ENCODE data around the gene ALDH16A1.
"Not testable (repeated sequence)": the region's sequence is repeated elsewhere in the genome, so short reads cannot be mapped to it uniquely, and the experiment has no call there.

Gene ALDH16A1

DNA sequence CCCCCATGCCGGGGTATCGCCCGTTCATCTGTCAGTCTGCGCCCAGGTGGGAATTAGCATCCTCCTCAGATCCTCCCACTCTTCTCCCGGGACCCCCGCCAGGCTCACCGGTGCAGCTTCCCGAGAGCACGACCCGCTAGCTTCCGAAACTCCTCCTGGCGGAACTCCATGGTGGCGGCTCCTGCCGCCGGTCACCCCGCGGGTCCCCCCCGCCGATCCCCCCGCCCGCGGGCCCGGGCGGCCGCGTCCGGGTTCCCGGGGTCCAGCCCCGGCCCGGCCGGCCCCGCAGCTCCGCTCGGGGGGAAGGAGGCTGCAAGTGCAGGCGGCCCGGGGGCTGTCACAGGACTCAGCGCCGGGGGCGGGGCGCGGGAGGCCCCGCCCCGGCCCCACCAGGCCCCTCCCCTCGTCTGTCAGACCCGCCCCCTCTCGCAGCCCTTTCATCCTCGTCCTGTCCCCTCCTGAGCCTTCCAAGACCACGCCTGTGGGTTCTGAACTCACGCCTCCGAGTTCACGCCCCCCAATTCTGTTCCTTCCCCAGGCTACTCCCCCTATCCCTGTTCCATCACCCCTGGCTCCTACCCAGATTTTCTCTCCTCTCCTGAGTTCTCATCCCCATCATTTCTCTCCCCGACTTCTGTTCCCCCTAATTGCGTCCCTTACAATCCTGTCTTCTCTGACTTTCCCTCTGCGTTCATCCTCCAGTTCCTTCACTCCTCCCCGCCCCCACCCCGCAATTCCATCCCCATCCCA, 11.6 kb upstream of the ALDH16A1 start, which contains the start of gene SLC17A7:
TSS of gene SLC17A7 (minus strand) at position 318 of the 750 bp plus-strand sequence. CDS start at position 170, 148 bp downstream.
- H3K4me3 ChIP-seq (ENCODE audit: low read length): no peak within 1 kb of the TSS
- no peak for TF ChIP-seq ZNF274 (IDR thresholded peaks at IDR 0.05; ENCODE audit: low read depth, low read length)

DNA sequence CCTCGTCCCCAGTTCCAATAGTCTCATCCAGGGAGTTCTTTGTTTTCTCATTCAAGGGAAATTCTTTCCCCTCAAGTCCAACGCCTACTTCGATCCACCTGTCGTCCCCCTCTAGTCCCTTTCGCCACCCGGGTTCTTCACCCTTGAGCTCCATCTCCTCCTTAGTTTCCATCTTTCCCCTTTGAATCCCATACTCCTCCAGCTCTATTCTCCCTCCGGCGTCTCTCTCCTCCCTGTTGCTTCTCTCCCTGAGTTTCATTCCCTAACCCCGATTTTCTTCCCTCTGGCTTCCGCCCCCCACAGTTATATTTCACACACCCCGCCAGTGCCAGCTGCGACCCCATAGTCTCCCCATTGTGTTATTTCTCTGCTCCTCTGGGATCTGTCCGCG, 11.1 kb upstream of the ALDH16A1 start:
- no peak overlapping the region for H3K4me3 ChIP-seq (ENCODE audit: low read length)
- TF ChIP-seq ZNF274 (IDR thresholded peaks at IDR 0.05; ENCODE audit: low read depth, low read length): no peak

DNA sequence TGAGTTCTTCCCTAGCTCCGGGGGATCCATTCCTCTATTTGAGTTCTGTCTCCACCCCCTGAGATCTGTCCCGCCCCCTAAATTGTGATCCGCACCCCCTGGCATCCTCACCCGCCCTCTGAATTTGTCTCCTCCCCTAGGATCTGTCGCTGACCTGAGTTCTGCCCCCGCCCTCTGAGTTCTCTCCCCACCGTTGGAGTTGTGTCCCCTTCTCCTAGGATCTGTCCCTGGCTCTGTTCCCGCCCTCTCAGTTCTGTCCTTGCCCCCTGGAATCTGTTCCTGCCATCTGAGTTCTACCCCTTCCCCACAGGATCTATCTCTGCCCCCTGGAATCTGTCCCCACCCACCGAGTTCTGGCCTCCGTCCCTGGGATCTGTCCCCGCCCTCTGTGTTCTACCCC, 10.7 kb upstream of the ALDH16A1 start:
- no peak overlapping the region for H3K4me3 ChIP-seq (ENCODE audit: low read length)
- TF ChIP-seq ZNF274 (IDR thresholded peaks at IDR 0.05; ENCODE audit: low read depth, low read length): no peak

DNA sequence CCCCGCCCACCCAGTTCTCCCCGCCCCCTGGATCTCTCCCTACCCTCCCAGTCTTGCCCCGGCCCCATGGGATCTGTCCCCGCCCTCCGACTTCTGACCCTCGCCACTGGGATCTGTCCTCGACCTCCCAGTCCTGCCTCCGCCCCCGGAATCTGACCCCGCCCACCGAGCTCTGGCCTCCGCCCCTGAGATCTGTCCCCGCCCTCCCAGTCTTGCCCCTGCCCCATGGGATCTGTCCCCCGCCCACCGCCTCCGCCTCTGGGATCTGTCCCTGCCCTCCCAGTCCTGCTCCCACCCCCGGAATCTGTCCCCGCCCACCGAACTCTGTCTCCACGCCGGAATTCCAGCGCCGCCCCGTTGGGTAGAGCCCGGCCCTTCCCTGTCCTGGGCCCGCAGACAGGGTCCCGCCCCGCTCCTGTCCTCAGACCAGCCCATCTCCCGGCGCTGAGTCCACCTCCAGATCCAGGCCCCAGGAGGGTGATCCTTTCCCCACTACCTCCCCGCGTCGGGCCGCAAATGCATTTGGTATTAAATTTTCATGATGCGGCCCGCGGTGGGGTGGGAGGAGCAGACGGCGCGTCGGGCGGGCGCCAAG, 10.2 kb upstream of the ALDH16A1 start:
- peak overlapping the region; percentile 57; the same call in 1 of the 2 replicates for H3K4me3 ChIP-seq (ENCODE audit: low read length)
- no peak for TF ChIP-seq ZNF274 (IDR thresholded peaks at IDR 0.05; ENCODE audit: low read depth, low read length)

DNA sequence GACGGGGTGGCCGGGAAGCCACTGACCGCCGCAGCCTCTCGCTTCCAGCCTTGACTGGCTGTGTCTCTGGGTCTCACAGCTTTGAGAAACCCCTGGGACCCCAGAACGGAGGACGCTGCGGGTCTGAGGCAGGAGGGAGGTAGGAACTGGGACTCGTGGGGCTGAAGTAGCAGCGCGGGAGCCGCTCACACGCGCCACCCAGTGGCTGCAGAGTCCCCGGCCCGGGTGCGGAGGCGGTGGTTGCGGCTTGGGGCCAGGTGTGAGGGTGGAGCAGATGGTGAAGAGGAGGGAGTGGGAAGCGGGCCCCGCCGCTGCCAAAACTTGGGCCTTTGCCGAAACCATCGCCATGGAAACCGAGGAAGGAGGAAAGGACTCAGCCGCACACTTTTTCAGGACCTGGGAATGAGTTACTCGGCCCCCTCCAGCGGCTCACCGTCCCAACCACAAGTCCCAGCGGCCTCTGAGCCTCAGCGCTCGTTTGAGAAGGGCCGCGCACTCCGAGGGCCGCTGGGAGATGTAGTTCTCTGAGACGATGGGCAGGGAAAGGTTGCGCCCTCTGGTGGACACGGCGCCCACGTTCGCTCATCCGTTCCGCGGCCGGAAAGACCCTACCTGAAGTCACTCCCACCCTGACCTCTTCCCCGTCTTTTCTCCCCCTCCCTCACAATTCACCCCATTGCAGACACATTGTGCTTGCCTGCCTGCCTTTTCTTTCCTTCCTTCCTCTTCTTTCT, 9.5 kb upstream of the ALDH16A1 start:
- H3K4me3 ChIP-seq (ENCODE audit: low read length): peak overlapping the region; percentile 57; the same call in 1 of the 2 replicates
- no peak for TF ChIP-seq ZNF274 (IDR thresholded peaks at IDR 0.05; ENCODE audit: low read depth, low read length)

DNA sequence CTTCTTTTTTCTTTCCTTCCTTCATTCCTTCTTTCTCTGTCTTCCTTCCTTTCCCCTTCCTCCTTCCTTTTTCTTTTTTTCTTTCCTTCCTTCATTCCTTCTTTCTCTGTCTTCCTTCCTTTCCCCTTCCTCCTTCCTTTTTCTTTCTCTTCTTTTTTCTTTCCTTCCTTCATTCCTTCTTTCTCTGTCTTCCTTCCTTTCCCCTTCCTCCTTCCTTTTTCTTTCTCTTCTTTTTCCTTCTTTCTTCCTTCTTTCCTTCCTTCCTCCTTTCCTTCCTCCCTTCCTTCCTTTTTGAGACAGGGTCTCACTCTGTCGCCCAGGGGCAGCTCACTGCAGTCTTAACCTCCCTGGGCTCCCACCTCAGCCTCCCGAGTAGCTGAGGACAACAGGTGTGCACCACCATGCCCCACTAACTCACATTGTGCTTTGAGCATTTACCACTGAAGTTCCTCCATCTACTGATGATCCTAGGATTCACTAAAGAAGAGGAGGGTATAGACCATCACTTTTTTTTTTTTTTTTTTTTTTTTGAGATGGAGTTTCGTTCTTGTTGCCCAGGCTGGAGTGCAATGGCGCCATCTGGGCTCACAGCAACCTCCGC, 8.8 kb upstream of the ALDH16A1 start:
- H3K4me3 ChIP-seq (ENCODE audit: low read length): not testable (repeated sequence)

DNA sequence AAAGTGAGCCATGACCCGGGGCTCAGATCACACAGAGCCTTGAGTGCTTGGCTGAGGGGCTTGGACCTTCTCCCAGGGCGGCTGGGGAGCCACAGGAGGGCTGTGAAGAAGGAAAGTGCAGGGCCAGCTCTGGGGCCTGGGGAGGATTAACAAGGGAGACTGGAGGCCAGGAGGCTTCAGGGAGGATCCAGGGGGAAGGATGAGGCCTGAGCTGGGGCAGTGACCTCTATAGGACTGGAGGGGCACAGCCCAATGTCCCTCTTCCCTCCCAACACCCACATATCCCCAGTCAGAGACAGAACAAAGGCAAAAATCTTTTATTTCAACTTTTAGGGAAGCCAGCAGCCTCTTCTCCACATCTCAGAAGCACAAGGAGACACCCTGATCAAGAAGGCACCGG, 7.0 kb upstream of the ALDH16A1 start:
- no peak overlapping the region for H3K4me3 ChIP-seq (ENCODE audit: low read length)
- no peak for TF ChIP-seq ZNF274 (IDR thresholded peaks at IDR 0.05; ENCODE audit: low read depth, low read length)

DNA sequence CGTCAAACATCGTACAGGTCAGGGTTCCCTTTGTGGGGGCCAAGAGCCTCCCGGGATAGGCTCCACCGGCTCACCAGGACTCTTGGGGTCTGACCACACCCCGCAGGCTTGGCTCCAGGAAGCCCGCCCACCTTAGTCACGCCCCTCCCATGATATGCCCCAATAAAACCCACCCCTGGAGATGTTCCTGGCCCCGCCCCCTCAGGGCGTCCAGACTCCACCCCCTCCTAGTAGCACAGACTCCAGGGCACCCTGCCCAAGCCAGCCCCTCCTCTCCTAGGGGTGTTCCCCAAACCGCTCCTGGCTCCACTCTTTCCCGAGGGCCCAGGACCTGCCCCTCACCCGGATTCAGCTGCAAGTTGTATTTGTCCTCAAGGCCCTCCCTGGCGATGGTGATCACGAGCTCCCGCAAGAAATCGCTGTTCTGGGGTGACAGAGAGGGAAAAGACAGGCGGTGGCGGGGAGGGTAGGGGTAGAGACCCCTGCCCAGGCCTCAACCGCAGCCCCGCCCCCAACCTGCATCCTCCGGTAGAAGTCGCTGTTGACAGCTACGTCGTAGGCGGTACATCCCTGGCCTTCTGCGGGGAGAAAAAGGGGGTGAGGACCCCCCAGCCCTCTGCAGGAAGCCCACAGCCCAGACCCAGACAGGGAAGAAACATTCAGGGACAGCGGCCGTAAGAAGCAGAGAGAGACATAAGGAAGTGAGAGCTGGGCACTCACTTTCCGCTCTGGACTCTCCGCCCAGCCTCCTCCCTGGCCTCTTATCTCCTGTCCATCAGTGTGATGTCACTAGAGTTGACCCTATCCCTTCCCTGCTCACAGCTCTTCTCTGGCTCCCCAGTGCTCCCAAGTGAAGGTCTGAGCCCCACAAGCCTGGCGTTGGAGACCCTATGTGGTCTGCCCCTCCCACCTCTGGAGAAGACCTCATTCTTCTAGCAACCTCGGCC, 5.3 kb upstream of the ALDH16A1 start:
- no peak for TF ChIP-seq ZNF274 (IDR thresholded peaks at IDR 0.05; ENCODE audit: low read depth, low read length)
- no peak overlapping the region for H3K4me3 ChIP-seq (ENCODE audit: low read length)

DNA sequence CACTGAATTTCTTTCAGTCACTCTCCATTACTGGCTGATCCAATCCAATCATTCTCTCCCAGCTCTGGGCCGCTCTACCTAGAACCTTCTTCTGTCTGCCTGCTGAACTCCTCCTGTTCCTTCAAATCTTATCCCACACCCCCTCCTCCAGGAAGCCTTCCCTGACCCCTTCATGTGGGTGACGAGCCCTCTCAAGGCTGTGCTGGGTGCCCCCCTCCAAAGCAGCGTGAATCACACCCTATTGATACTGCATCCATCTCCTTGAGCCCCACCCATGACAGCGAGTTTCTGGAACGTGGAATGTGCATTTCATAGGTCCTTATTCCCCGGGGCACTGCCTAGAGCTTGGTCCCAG, 4.6 kb upstream of the ALDH16A1 start:
- H3K4me3 ChIP-seq (ENCODE audit: low read length): no peak overlapping the region
- no peak for TF ChIP-seq ZNF274 (IDR thresholded peaks at IDR 0.05; ENCODE audit: low read depth, low read length)

DNA sequence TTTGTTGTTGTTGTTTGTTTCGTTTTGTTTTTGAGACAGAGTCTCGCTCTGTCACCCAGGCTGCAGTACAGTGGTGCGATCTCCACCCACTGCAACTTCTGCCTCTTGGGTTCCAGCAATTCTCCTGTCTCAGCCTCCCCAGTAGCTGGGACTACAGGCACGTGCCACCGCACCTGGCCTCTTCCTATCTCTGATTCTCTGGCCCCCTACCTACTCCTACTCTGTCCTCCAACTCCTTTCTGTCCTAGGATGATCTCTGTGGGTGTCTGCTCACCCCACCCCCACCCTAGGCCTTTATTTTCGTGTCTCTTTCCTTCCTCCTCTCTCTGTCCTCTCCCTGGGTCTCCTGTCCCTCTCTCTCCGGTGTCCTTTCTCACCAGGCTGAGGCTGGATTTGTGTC, 2.6 kb upstream of the ALDH16A1 start:
- no peak for TF ChIP-seq ZNF274 (IDR thresholded peaks at IDR 0.05; ENCODE audit: low read depth, low read length)
- H3K4me3 ChIP-seq (ENCODE audit: low read length): peak overlapping the region; percentile 90

DNA sequence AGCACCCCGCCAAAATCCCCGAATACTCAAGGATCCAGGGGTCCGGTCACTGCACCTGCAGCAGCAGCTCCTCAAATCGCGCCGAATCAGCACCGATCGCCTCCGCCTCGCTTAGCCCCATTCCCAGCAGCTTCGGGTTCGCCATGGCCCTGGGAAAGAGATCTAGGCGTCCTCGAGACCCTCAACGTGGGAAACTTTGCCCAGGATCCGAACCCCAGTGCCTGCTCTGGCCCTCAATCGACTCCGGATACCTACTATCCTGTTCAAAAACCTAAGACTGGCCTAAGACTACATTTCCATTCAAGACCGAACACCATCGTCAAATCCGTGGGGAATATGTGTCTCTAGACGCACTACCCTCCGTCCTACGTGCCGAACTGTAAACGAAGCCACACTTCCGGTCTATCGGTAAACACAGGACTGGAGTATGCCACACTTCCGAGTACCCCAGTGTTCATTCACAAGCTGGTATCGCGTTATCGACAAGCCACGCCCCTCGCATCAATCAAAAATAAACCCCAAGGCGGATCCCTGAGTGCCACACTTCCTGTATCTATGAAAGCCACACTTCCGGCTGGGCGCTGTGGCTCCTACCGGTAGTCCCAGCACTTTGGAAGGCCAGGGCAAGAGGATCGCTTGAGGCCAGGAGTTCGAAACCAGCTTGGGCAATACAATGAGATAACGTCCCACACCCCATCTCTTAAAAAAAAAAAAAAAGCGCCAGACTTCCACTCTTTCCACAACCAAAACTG, 1.4 kb upstream of the ALDH16A1 start, which contains the start of gene PIH1D1:
TSS of gene PIH1D1 (minus strand) at position 385 of the 752 bp plus-strand sequence. CDS start at position 145, 240 bp downstream.
- H3K4me3 ChIP-seq (ENCODE audit: low read length): peak within 1 kb of the TSS; percentile 90
- TF ChIP-seq ZNF274 (IDR thresholded peaks at IDR 0.05; ENCODE audit: low read depth, low read length): no peak

DNA sequence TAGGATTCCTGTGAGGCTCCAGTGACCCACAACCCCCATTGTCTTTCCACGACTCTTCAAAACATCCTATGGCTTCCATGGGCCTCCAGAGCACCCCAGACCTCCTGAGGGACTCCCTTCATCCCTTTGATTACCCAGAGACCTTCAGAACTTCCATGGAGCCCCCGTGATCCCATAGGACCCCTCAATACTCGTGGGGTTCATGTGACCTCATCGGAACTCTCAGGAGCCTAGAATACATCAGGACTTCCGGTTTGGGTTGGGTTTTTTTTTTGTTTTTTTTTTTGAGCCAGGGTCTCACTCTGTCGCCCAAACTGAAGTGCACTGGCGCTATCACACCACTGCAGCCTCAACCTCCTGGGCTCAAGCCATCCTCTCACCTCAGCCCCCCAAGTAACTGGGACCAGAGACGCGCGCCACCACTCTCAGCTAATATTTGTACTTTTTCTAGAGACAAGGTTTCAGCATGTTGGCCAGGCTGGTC, 774 bp downstream of the ALDH16A1 start:
- peak overlapping the region; percentile 80 for H3K4me3 ChIP-seq (ENCODE audit: low read length)
- TF ChIP-seq ZNF274 (IDR thresholded peaks at IDR 0.05; ENCODE audit: low read depth, low read length): no peak

DNA sequence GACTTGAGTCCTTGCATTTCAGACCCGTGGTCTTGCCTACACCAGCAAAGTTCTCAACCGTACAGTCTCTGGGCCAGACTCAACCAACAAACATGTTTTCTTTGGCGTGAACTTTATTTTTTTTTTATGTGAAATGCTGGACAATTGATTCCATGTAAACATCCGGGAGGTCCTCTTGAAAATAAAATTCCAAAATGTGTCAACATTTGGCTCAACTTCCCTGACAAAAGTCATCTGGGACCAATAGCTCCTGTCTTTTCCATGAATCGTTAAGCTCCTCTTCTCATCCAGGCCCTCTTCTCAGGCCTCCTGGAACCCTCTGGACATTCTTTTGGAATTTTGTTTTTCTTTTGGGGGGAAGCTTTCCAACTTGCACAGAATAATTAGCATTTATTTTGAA, 2.7 kb downstream of the ALDH16A1 start:
- H3K4me3 ChIP-seq (ENCODE audit: low read length): no peak overlapping the region
- no peak for TF ChIP-seq ZNF274 (IDR thresholded peaks at IDR 0.05; ENCODE audit: low read depth, low read length)
